Lower lobe of right lung (tissue), 2 donors: Measurements from ENCODE around the gene INAVA. TPM values are rescaled to one million over a fixed set of nuclear protein-coding genes. Genes with fewer than 3 reads are reported as not detected.

ENCODE experiments used
- ATAC-seq, 2 donors: fragments of 200-7000 bp; cut with Tn5 transposase; one replicate each; pipeline ENCODE4 v1.9.1; 2020 to 2022; ENCODE audit warnings: mild to moderate bottlenecking in 2 of 2, moderate library complexity in 2 of 2
- DNase-seq: peaks from one replicate; pipeline ENCODE4 v3.0.0-alpha.2; 2020
- H3K27ac ChIP-seq: fragments of 200-600 bp; one replicate; pipeline ENCODE4 v1.8.0; 2022
- H3K27me3 ChIP-seq: fragments of 200-600 bp; one replicate; pipeline ENCODE4 v1.8.0; 2022; ENCODE audit warnings: low read depth
- H3K36me3 ChIP-seq: fragments of 200-600 bp; one replicate; pipeline ENCODE4 v1.8.0; 2022; ENCODE audit warnings: mild to moderate bottlenecking
- H3K4me1 ChIP-seq: fragments of 200-600 bp; one replicate; pipeline ENCODE4 v1.8.0; 2022
- H3K4me3 ChIP-seq: fragments of 200-600 bp; one replicate; pipeline ENCODE4 v1.8.0; 2022; ENCODE audit warnings: mild to moderate bottlenecking
- H3K9me3 ChIP-seq: fragments of 200-600 bp; one replicate; pipeline ENCODE4 v1.8.0; 2022
- CTCF ChIP-seq: fragments of 200-600 bp; IDR thresholded peaks from one replicate; pipeline ENCODE4 v1.8.0; 2022; ENCODE audit warnings: antibody characterized with exemption, mild to moderate bottlenecking
- intact Hi-C: fragments of 100-400 bp; cut with DNase I; formaldehyde crosslinking; loops from one replicate; pipeline ENCODE4 v1.11.0; 2022
- total RNA-seq: library from RNA; stranded (reverse); fragmentation: NEBNext Ultra II Directional; extraction: Animal tissue kit (Norgen Biotek cat#: 25700); gene quantifications from one replicate; pipeline ENCODE4 v1.2.1, GENCODE V29; 2021
- donor health status: DM: no; HTN: yes; CAD: no; lungs with severe emphysema.

Gene INAVA
- total RNA-seq, 1 donor from 2014 or later: 7.8 TPM

- no peak overlapping the region for H3K4me3 ChIP-seq
- peaks cover 59% of the 10 kb centered on the region for H3K36me3 ChIP-seq
- H3K9me3 ChIP-seq: no peaks in the 10 kb centered on the region
- TF ChIP-seq CTCF: no peak
- DNase-seq (no peak), ATAC-seq (no peak)
- no peaks in the 10 kb centered on the region for H3K27me3 ChIP-seq
- intact Hi-C loops: no loop called here
- H3K27ac ChIP-seq: no peak overlapping the region
- no peaks in the 10 kb centered on the region for H3K4me1 ChIP-seq
These were observed 37.9 kb upstream of the INAVA start for GRCh38 chr1:200856716-200857357.

- peaks cover 58% of the 10 kb centered on the region for H3K36me3 ChIP-seq
- ATAC-seq: no peak
- no peak for TF ChIP-seq CTCF
- H3K27me3 ChIP-seq: no peaks in the 10 kb centered on the region
- no peak overlapping the region for H3K4me3 ChIP-seq
- H3K4me1 ChIP-seq: no peaks in the 10 kb centered on the region
- H3K27ac ChIP-seq: no peak overlapping the region
- DNase-seq: no peak
- no peaks in the 10 kb centered on the region for H3K9me3 ChIP-seq
- intact Hi-C loops: no loop called here
These were observed 36.9 kb upstream of the INAVA start for GRCh38 chr1:200857804-200858203.

- no peak overlapping the region for H3K4me3 ChIP-seq
- H3K36me3 ChIP-seq: peaks cover 27% of the 10 kb centered on the region
- TF ChIP-seq CTCF: no peak
- no peaks in the 10 kb centered on the region for H3K4me1 ChIP-seq
- no peak for ATAC-seq
- no peak overlapping the region for H3K27ac ChIP-seq
- DNase-seq: no peak
- no peaks in the 10 kb centered on the region for H3K9me3 ChIP-seq
- H3K27me3 ChIP-seq: no peaks in the 10 kb centered on the region
- intact Hi-C loops: no loop called here
These were observed 32.6 kb upstream of the INAVA start for GRCh38 chr1:200861937-200862647.

- H3K9me3 ChIP-seq: no peaks in the 10 kb centered on the region
- intact Hi-C loops: no loop called here
- H3K4me3 ChIP-seq: no peak overlapping the region
- peaks cover 19% of the 10 kb centered on the region for H3K36me3 ChIP-seq
- no peaks in the 10 kb centered on the region for H3K4me1 ChIP-seq
- DNase-seq: no peak
- no peak for ATAC-seq
- no peak overlapping the region for H3K27ac ChIP-seq
- H3K27me3 ChIP-seq: no peaks in the 10 kb centered on the region
- no peak for TF ChIP-seq CTCF
These were observed 31.8 kb upstream of the INAVA start for GRCh38 chr1:200862713-200863415.

- DNase-seq: no peak
- Histone ChIP-seq H3K9me3 (no peaks in the 10 kb centered on the region), H3K4me3 (no peak overlapping the region), H3K4me1 (no peaks in the 10 kb centered on the region), H3K36me3 (peaks cover 17% of the 10 kb centered on the region), H3K27me3 (peaks cover 8% of the 10 kb centered on the region), H3K27ac (no peak overlapping the region)
- intact Hi-C loops: no loop called here
- no peak for ATAC-seq
- no peak for TF ChIP-seq CTCF
These were observed 28.6 kb upstream of the INAVA start for GRCh38 chr1:200866116-200866515.
